GM23338 (cell line): ENCODE data around the gene CS. TPM values are rescaled to one million over a fixed set of nuclear protein-coding genes. Genes with fewer than 3 reads are reported as not detected.
A peak's percentile ranks its signal among the peaks of the same experiment; 100 is the strongest.

Experiments used
- ATAC-seq: fragments of 200-7000 bp; cut with Tn5 transposase; 3 replicates; pipeline ENCODE4 v1.9.1; 2020
- DNase-seq: peaks from one replicate; pipeline ENCODE4 v3.0.0-alpha.2; 2015; ENCODE audit warnings: low spot score
- H2AFZ ChIP-seq: fragments of 200-600 bp; sonication (generic); 2 replicates; pipeline ENCODE4 v1.8.0; 2016; ENCODE audit warnings: antibody characterized with exemption, mild to moderate bottlenecking, moderate library complexity
- H3F3A ChIP-seq: fragments of 200-600 bp; sonication (generic); replicated peaks from 2 replicates; pipeline ENCODE4 v1.8.0; 2017; ENCODE audit warnings: antibody characterized with exemption, mixed run types, low read depth
- H3K27ac ChIP-seq: fragments of 200-600 bp; sonication (generic); 2 replicates; pipeline ENCODE4 v1.6.1; 2016; ENCODE audit warnings: low read depth
- H3K27me3 ChIP-seq: fragments of 200-600 bp; sonication (generic); 2 replicates; pipeline ENCODE4 v1.8.0; 2016; ENCODE audit warnings: mild to moderate bottlenecking, mixed run types, moderate library complexity; ENCODE audit not compliant: insufficient read depth
- H3K36me3 ChIP-seq: fragments of 200-600 bp; sonication (generic); 2 replicates; pipeline ENCODE4 v1.8.0; 2016; ENCODE audit warnings: mild to moderate bottlenecking; ENCODE audit not compliant: insufficient read depth
- H3K4me1 ChIP-seq: fragments of 200-600 bp; sonication (generic); 2 replicates; pipeline ENCODE4 v1.8.0; 2016; ENCODE audit warnings: mild to moderate bottlenecking, moderate library complexity; ENCODE audit not compliant: insufficient read depth
- H3K4me2 ChIP-seq: fragments of 200-600 bp; sonication (generic); 2 replicates; pipeline ENCODE4 v1.7.1; 2017; ENCODE audit warnings: mixed run types
- H3K4me3 ChIP-seq: fragments of 200-600 bp; sonication (generic); 2 replicates; pipeline ENCODE4 v1.6.1; 2016; ENCODE audit warnings: mixed run types
- H3K79me2 ChIP-seq: fragments of 200-600 bp; sonication (generic); replicated peaks from 2 replicates; pipeline ENCODE4 v1.8.0; 2017; ENCODE audit warnings: mild to moderate bottlenecking; ENCODE audit not compliant: insufficient read depth
- H3K9me2 ChIP-seq: fragments of 200-600 bp; sonication (generic); 2 replicates; pipeline ENCODE4 v1.8.0; 2017; ENCODE audit not compliant: insufficient read depth
- H4K20me1 ChIP-seq: fragments of 200-600 bp; sonication (generic); replicated peaks from 2 replicates; pipeline ENCODE4 v1.8.0; 2017; ENCODE audit warnings: mild to moderate bottlenecking; ENCODE audit not compliant: insufficient read depth
- H3K27ac Mint-ChIP-seq: 2 replicates; pipeline ENCODE4 v1.8.0; 2020; ENCODE audit warnings: inconsistent platforms, mild to moderate bottlenecking, moderate library complexity, mixed read lengths
- H3K27me3 Mint-ChIP-seq: 3 replicates; pipeline ENCODE4 v1.8.0; 2022; ENCODE audit warnings: low read depth, mild to moderate bottlenecking, moderate library complexity, mixed read lengths, inconsistent platforms; ENCODE audit not compliant: insufficient read depth, poor library complexity
- H3K36me3 Mint-ChIP-seq: 3 replicates; pipeline ENCODE4 v1.8.0; 2021; ENCODE audit warnings: low read depth, mild to moderate bottlenecking, inconsistent platforms, moderate library complexity, mixed read lengths
- H3K4me1 Mint-ChIP-seq: 3 replicates; pipeline ENCODE4 v1.8.0; 2020; ENCODE audit warnings: mild to moderate bottlenecking, inconsistent platforms, mixed read lengths
- H3K4me3 Mint-ChIP-seq: 3 replicates; pipeline ENCODE4 v1.8.0; 2021; ENCODE audit warnings: moderate library complexity, mild to moderate bottlenecking, inconsistent platforms, mixed read lengths
- H3K9me3 Mint-ChIP-seq: 3 replicates; pipeline ENCODE4 v1.8.0; 2020; ENCODE audit warnings: moderate library complexity, mild to moderate bottlenecking, inconsistent platforms, mixed read lengths
- CREB1 ChIP-seq: fragments of 250-450 bp; sonication (Bioruptor Pico); IDR thresholded peaks from 2 replicates; pipeline ENCODE4 v1.5.0; 2020; ENCODE audit warnings: low read depth, mild to moderate bottlenecking, moderate library complexity
- CTCF ChIP-seq, 2 experiments: fragments of 200-600 bp in 1 of 2; sonication (generic) in 1 of 2; conservative IDR thresholded peaks; 2 replicates each; pipeline versions ENCODE4 v1.5.1 to v1.6.1; 2016 to 2017; ENCODE audit warnings: antibody characterized with exemption in 2 of 2, low read depth in 2 of 2, mild to moderate bottlenecking in 2 of 2, moderate library complexity in 1 of 2
- EZH2 ChIP-seq: fragments of 200-600 bp; sonication (generic); IDR thresholded peaks from one replicate; pipeline ENCODE4 v1.8.0; 2017; ENCODE audit warnings: antibody characterized with exemption, mild to moderate bottlenecking, low read depth; ENCODE audit not compliant: unreplicated experiment
- JUNB ChIP-seq: IDR thresholded peaks from one replicate; pipeline ENCODE4 v1.6.1; 2016; ENCODE audit warnings: antibody characterized with exemption; ENCODE audit not compliant: unreplicated experiment
- POLR2AphosphoS5 ChIP-seq: IDR thresholded peaks from 2 replicates; pipeline ENCODE4 v1.6.1; 2016; ENCODE audit warnings: antibody characterized with exemption, low read depth
- REST ChIP-seq: IDR thresholded peaks from one replicate; pipeline ENCODE4 v1.6.1; 2018; ENCODE audit warnings: antibody characterized with exemption; ENCODE audit not compliant: unreplicated experiment
- STAT1 ChIP-seq: IDR thresholded peaks from one replicate; pipeline ENCODE4 v1.6.1; 2016; ENCODE audit warnings: antibody characterized with exemption; ENCODE audit not compliant: unreplicated experiment
- ZNF114 ChIP-seq: fragments of 250-450 bp; sonication (Bioruptor Pico); IDR thresholded peaks from 2 replicates; pipeline ENCODE4 v1.5.0; 2020; ENCODE audit warnings: mild to moderate bottlenecking, moderate library complexity
- ZNF331 ChIP-seq: fragments of 250-450 bp; sonication (Bioruptor Pico); IDR thresholded peaks from 2 replicates; pipeline ENCODE4 v1.5.0; 2020; ENCODE audit warnings: low read depth, mild to moderate bottlenecking, moderate library complexity
- polyA plus RNA-seq: library from polyadenylated mRNA; unstranded; fragments of >200 nt; fragmentation: Nextera tagmentation; extraction: Ambion mirVana; gene quantifications from 2 replicates; pipeline ENCODE4 v1.2.1, GENCODE V29; 2016
- total RNA-seq: library from RNA; depleted of rRNA; stranded (reverse); fragments of >200 nt; shearing (Covaris generic); gene quantifications from 2 replicates; pipeline ENCODE4 v1.2.3, GENCODE V29; 2014
- TF ChIP-seq, protein P1 (sequence below): fragments of 250-450 bp; sonication (Bioruptor Pico); IDR thresholded peaks from 2 replicates; pipeline ENCODE4 v1.5.0; 2020; ENCODE audit warnings: mild to moderate bottlenecking, moderate library complexity
- TF ChIP-seq, protein P2 (sequence below): IDR thresholded peaks from 2 replicates; pipeline ENCODE4 v1.6.1; 2016; ENCODE audit warnings: antibody characterized with exemption

The CS gene
- total and polyA plus RNA-seq, 2 experiments from 2014 or later: 63.3 to 166 TPM

- TF ChIP-seq, protein P1, sequence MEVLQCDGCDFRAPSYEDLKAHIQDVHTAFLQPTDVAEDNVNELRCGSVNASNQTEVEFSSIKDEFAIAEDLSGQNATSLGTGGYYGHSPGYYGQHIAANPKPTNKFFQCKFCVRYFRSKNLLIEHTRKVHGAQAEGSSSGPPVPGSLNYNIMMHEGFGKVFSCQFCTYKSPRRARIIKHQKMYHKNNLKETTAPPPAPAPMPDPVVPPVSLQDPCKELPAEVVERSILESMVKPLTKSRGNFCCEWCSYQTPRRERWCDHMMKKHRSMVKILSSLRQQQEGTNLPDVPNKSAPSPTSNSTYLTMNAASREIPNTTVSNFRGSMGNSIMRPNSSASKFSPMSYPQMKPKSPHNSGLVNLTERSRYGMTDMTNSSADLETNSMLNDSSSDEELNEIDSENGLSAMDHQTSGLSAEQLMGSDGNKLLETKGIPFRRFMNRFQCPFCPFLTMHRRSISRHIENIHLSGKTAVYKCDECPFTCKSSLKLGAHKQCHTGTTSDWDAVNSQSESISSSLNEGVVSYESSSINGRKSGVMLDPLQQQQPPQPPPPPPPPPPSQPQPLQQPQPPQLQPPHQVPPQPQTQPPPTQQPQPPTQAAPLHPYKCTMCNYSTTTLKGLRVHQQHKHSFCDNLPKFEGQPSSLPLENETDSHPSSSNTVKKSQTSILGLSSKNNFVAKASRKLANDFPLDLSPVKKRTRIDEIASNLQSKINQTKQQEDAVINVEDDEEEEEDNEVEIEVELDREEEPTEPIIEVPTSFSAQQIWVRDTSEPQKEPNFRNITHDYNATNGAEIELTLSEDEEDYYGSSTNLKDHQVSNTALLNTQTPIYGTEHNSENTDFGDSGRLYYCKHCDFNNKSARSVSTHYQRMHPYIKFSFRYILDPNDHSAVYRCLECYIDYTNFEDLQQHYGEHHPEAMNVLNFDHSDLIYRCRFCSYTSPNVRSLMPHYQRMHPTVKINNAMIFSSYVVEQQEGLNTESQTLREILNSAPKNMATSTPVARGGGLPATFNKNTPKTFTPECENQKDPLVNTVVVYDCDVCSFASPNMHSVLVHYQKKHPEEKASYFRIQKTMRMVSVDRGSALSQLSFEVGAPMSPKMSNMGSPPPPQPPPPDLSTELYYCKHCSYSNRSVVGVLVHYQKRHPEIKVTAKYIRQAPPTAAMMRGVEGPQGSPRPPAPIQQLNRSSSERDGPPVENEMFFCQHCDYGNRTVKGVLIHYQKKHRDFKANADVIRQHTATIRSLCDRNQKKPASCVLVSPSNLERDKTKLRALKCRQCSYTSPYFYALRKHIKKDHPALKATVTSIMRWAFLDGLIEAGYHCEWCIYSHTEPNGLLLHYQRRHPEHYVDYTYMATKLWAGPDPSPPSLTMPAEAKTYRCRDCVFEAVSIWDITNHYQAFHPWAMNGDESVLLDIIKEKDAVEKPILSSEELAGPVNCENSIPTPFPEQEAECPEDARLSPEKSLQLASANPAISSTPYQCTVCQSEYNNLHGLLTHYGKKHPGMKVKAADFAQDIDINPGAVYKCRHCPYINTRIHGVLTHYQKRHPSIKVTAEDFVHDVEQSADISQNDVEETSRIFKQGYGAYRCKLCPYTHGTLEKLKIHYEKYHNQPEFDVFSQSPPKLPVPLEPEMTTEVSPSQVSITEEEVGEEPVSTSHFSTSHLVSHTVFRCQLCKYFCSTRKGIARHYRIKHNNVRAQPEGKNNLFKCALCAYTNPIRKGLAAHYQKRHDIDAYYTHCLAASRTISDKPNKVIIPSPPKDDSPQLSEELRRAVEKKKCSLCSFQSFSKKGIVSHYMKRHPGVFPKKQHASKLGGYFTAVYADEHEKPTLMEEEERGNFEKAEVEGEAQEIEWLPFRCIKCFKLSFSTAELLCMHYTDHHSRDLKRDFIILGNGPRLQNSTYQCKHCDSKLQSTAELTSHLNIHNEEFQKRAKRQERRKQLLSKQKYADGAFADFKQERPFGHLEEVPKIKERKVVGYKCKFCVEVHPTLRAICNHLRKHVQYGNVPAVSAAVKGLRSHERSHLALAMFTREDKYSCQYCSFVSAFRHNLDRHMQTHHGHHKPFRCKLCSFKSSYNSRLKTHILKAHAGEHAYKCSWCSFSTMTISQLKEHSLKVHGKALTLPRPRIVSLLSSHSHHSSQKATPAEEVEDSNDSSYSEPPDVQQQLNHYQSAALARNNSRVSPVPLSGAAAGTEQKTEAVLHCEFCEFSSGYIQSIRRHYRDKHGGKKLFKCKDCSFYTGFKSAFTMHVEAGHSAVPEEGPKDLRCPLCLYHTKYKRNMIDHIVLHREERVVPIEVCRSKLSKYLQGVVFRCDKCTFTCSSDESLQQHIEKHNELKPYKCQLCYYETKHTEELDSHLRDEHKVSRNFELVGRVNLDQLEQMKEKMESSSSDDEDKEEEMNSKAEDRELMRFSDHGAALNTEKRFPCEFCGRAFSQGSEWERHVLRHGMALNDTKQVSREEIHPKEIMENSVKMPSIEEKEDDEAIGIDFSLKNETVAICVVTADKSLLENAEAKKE (CRISPR knock-in tag): no peak
- no peak for TF ChIP-seq CREB1 (CRISPR knock-in tag)
- no peak for TF ChIP-seq JUNB
- TF ChIP-seq EZH2: no peak
- TF ChIP-seq, protein P2, sequence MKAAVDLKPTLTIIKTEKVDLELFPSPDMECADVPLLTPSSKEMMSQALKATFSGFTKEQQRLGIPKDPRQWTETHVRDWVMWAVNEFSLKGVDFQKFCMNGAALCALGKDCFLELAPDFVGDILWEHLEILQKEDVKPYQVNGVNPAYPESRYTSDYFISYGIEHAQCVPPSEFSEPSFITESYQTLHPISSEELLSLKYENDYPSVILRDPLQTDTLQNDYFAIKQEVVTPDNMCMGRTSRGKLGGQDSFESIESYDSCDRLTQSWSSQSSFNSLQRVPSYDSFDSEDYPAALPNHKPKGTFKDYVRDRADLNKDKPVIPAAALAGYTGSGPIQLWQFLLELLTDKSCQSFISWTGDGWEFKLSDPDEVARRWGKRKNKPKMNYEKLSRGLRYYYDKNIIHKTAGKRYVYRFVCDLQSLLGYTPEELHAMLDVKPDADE: no peak
- TF ChIP-seq POLR2AphosphoS5: no peak
- TF ChIP-seq ZNF114 (CRISPR knock-in tag): no peak
- TF ChIP-seq STAT1: no peak
These were observed 41.3 kb downstream of the CS start (continued) for GRCh38 chr12:56258820-56259183.

DNA sequence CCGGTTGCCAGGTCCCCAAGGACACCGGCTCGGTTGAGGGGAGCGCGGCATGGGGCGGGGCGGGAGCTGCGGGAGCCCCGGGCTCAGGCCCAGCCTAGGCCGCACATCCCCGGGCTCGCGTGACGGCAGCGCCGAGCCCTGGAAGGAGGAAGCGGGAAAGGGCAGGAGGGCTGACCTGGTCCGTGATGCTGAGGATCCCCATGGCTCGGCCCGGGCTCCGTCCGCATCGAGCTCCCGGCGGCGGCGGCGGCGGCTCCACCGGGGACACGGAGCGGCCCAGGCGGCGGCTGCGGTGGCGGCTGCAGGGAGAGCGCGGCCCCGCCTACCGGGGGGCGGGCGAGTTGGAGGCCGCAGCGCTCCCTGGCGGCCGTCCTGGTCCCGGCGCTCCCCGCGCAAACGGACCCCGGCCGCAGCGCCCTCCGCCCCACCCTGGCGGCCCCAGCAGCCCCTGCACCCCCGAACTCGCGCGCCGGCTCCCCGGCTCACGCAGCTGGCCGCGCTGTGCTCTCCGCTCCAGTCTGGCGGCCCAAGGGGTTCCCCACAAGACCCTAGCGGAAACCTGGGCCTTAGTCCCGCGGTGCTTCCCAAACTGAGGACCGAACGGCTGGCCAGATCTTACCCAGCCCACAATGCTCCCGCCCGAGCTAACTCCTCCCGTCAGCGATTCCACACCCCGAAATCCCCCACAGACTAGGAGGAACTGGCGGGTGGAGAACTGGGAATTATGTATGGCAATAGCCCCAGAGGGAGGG lies 41.9 kb downstream of the CS start, which contains the start of gene ANKRD52:
Gene ANKRD52 (minus strand): TSS at position 317 of the 752 bp plus-strand sequence. CDS start 115 bp downstream, at position 202.
- H3K27me3 Mint-ChIP-seq: peaks cover 18% of the 10 kb centered on the region
- H3K79me2 ChIP-seq: peaks cover 13% of the 10 kb centered on the region; the same call in 1 of the 2 replicates
- no peak for TF ChIP-seq EZH2
- TF ChIP-seq CTCF (conservative IDR thresholded peaks at IDR 0.05; ENCODE audit: low read depth in 2 of 2): peak; percentile 39 to 72; a peak in 3 of 4 replicates
- TF ChIP-seq STAT1: no peak
- no peak for TF ChIP-seq REST
- peak; percentile 63 for TF ChIP-seq POLR2AphosphoS5
- no peak for TF ChIP-seq CREB1 (CRISPR knock-in tag)
- TF ChIP-seq ZNF331: no peak

More for the DNA sequence above, 41.9 kb downstream of the CS start, which contains the start of gene ANKRD52:
- no peaks in the 10 kb centered on the region for H3K9me2 ChIP-seq
- peak within 1 kb of the TSS; percentile 95 for H3K4me3 ChIP-seq
- H3K4me1 Mint-ChIP-seq: peaks cover 18% of the 10 kb centered on the region
- peaks cover 32% of the 10 kb centered on the region for H3K36me3 ChIP-seq
- H3K4me2 ChIP-seq: peak within 1 kb of the TSS; percentile 99
- H3K27me3 ChIP-seq: no peaks in the 10 kb centered on the region
- no peaks in the 10 kb centered on the region; the same call in 1 of the 3 replicates for H3K9me3 Mint-ChIP-seq
- peak within 1 kb of the TSS; percentile 85 for H3K27ac Mint-ChIP-seq
- DNase-seq: peak; percentile 87
- peaks cover 27% of the 10 kb centered on the region for H3F3A ChIP-seq
- peak within 1 kb of the TSS; percentile 94 for H3K4me3 Mint-ChIP-seq
- peak within 1 kb of the TSS; percentile 100 for H2AFZ ChIP-seq
- peak; percentile 82 for ATAC-seq
- peaks cover 33% of the 10 kb centered on the region for H3K36me3 Mint-ChIP-seq
- H4K20me1 ChIP-seq: peaks cover 16% of the 10 kb centered on the region
- H3K27ac ChIP-seq: peak within 1 kb of the TSS; percentile 84
- peaks cover 17% of the 10 kb centered on the region for H3K4me1 ChIP-seq
